K562 (cell line): ENCODE measurements around the gene C11orf58. TPM values are rescaled to one million over a fixed set of nuclear protein-coding genes. Genes with fewer than 3 reads are reported as not detected.

Experiments used
- ATAC-seq: fragments of 200-7000 bp; cut with Tn5 transposase; 3 replicates; pipeline ENCODE4 v1.9.1; 2020; ENCODE audit warnings: moderate library complexity
- BruUV-seq: library from RNA; stranded (reverse); fragments of 400-500 nt; replicated peaks from 2 replicates; lab custom pipeline; 2021; lab: Mats Ljungman, UMichigan
- CTCF ChIA-PET: fragments of 300-600 bp; formaldehyde crosslinking; extraction: SDS; loops from one replicate; lab custom pipeline; 2021; ENCODE audit warnings: low intra/inter-chr PET ratio; lab: Yijun Ruan, JAX
- POLR2A ChIA-PET: fragments of 300-600, 350-650 bp; sonication (Branson Sonifier 250); formaldehyde crosslinking; extraction: SDS; loops from one replicate; lab custom pipeline; 2021; ENCODE audit warnings: antibody characterized with exemption, inconsistent platforms; lab: Yijun Ruan, JAX
- DNase-seq, 4 experiments: peaks; one replicate each; pipeline versions ENCODE4 v3.0.0 to v3.0.0-alpha.2; 2011 to 2018; ENCODE audit warnings: low spot score in 3 of 4, mixed read lengths in 3 of 4; ENCODE audit errors: extremely low read depth in 1 of 4
- FAIRE-seq: peaks from 2 replicates; lab custom pipeline; 2011; peaks lifted over from hg19 to GRCh38; lab: Jason Lieb, UNC
- H2AFZ ChIP-seq: 2 replicates; pipeline ENCODE4 v1.6.0; 2011; ENCODE audit warnings: low read depth, low read length, control low read depth, inconsistent platforms
- H3K27ac ChIP-seq: fragments of 200-600 bp; 3 replicates; pipeline ENCODE4 v1.8.0; 2011; ENCODE audit warnings: low read depth, mild to moderate bottlenecking, control low read depth, inconsistent platforms, low read length, moderate library complexity, mixed read lengths; ENCODE audit errors: extremely low read depth
- H3K27me3 ChIP-seq, 2 experiments: fragments of 300-600 bp in 1 of 2; 2 replicates in 1 of 2; 3 replicates in 1 of 2; pipeline versions ENCODE4 v1.6.0 to v1.8.0; 2011; ENCODE audit warnings: inconsistent platforms in 2 of 2, low read length in 2 of 2, mild to moderate bottlenecking in 1 of 2, mixed read lengths in 1 of 2, moderate library complexity in 1 of 2; ENCODE audit not compliant: control insufficient read depth in 2 of 2, insufficient read depth in 2 of 2
- H3K36me3 ChIP-seq: fragments of 300-600 bp; 3 replicates; pipeline ENCODE4 v1.8.0; 2011; ENCODE audit warnings: mild to moderate bottlenecking, low read length, inconsistent platforms; ENCODE audit not compliant: control insufficient read depth, insufficient read depth
- H3K4me1 ChIP-seq, 2 experiments: fragments of 200-600 bp in 1 of 2; replicated peaks in 1 of 2; 2 replicates in 1 of 2; 3 replicates in 1 of 2; pipeline versions ENCODE4 v1.5.1 to v1.8.0; 2011; ENCODE audit warnings: inconsistent platforms in 2 of 2, low read length in 2 of 2, mild to moderate bottlenecking in 1 of 2, mixed read lengths in 1 of 2, moderate library complexity in 1 of 2; ENCODE audit not compliant: control insufficient read depth in 2 of 2, insufficient read depth in 2 of 2
- H3K4me2 ChIP-seq: 2 replicates; pipeline ENCODE4 v1.6.1; 2011; ENCODE audit warnings: low read length, control low read depth, inconsistent platforms, mixed read lengths; ENCODE audit not compliant: insufficient read depth
- H3K4me3 ChIP-seq: fragments of 200-600 bp; sonication (generic), shearing (Covaris generic); 2 replicates; pipeline ENCODE4 v1.5.1; 2016; ENCODE audit warnings: control low read depth, inconsistent platforms
- H3K79me2 ChIP-seq: fragments of 200-600 bp; 3 replicates; pipeline ENCODE4 v1.8.0; 2011; ENCODE audit warnings: low read length, inconsistent platforms; ENCODE audit not compliant: control insufficient read depth, insufficient read depth
- H3K9ac ChIP-seq, 2 experiments: 2 replicates each; pipeline versions ENCODE4 v1.6.0 to v1.6.1; 2011; ENCODE audit warnings: low read depth in 2 of 2, low read length in 2 of 2, control low read depth in 1 of 2, inconsistent platforms in 1 of 2, mild to moderate bottlenecking in 1 of 2, mixed read lengths in 1 of 2; ENCODE audit not compliant: insufficient read depth in 1 of 2
- H3K9me1 ChIP-seq: one replicate; pipeline ENCODE4 v1.6.0; 2011; ENCODE audit warnings: inconsistent platforms, mild to moderate bottlenecking, low read length, moderate library complexity; ENCODE audit not compliant: control insufficient read depth, insufficient read depth
- H3K9me3 ChIP-seq: replicated peaks from 2 replicates; pipeline ENCODE4 v1.5.1; 2011; ENCODE audit warnings: low read depth, low read length, inconsistent platforms; ENCODE audit not compliant: control insufficient read depth, insufficient read depth
- H4K20me1 ChIP-seq: replicated peaks from 2 replicates; pipeline ENCODE4 v1.6.1; 2011; ENCODE audit warnings: low read length, inconsistent platforms, mixed read lengths; ENCODE audit not compliant: control insufficient read depth, insufficient read depth
- ATF6 ChIP-seq: sonication (generic); formaldehyde crosslinking; IDR thresholded peaks from 2 replicates; pipeline ENCODE4 v1.4.0; 2020; ENCODE audit warnings: mild to moderate bottlenecking, missing genetic modification reagents
- CHD4 ChIP-seq: fragments of 200-600 bp; sonication (generic); IDR thresholded peaks from 3 replicates; pipeline ENCODE4 v1.6.1; 2012; ENCODE audit warnings: low read depth, mild to moderate bottlenecking, mixed read lengths, low read length, inconsistent platforms; ENCODE audit not compliant: insufficient read depth, insufficient replicate concordance, poor library complexity, severe bottlenecking
- CTCF ChIP-seq, 3 experiments: IDR thresholded peaks in 2 of 3; conservative IDR thresholded peaks in 1 of 3; 2 replicates each; pipeline ENCODE4 v1.5.1; 2011 to 2012; ENCODE audit warnings: low read length in 3 of 3, mild to moderate bottlenecking in 3 of 3, control low read depth in 2 of 3, improper control_type of control experiment in 1 of 3, inconsistent platforms in 1 of 3, low read depth in 1 of 3, mixed read lengths in 1 of 3, moderate library complexity in 1 of 3; ENCODE audit not compliant: insufficient read depth in 2 of 3
- E2F1 ChIP-seq: sonication (generic); formaldehyde crosslinking; IDR thresholded peaks from 2 replicates; pipeline ENCODE4 v1.8.1; 2023; ENCODE audit warnings: mild to moderate bottlenecking, missing genetic modification reagents, moderate library complexity
- HLTF ChIP-seq: fragments of 450-650 bp; IDR thresholded peaks from 2 replicates; pipeline ENCODE4 v1.6.1; 2016
- KHSRP ChIP-seq: fragments of 450-650 bp; IDR thresholded peaks from 2 replicates; pipeline ENCODE4 v1.6.1; 2017
- MLLT1 ChIP-seq, 2 experiments: fragments of 450-650 bp; IDR thresholded peaks; 2 replicates each; pipeline ENCODE4 v1.6.1; 2016
- NR3C1 ChIP-seq: sonication (generic); formaldehyde crosslinking; IDR thresholded peaks from 2 replicates; pipeline ENCODE4 v1.8.1; 2022; ENCODE audit warnings: missing genetic modification reagents
- RB1 ChIP-seq: fragments of 450-650 bp; IDR thresholded peaks from 2 replicates; pipeline ENCODE4 v1.6.1; 2017; ENCODE audit warnings: low read depth, mild to moderate bottlenecking
- TAF7 ChIP-seq: fragments of 450-650 bp; IDR thresholded peaks from 2 replicates; pipeline ENCODE4 v1.6.1; 2016; ENCODE audit warnings: missing genetic modification characterization, missing compliant biosample characterization
- ZBTB1 ChIP-seq: sonication (generic); formaldehyde crosslinking; IDR thresholded peaks from 2 replicates; pipeline ENCODE4 v1.8.1; 2023; ENCODE audit warnings: missing genetic modification reagents, low read depth, mild to moderate bottlenecking, borderline replicate concordance
- ZNF277 ChIP-seq: fragments of 250-450 bp; sonication (Bioruptor Pico); IDR thresholded peaks from 2 replicates; pipeline ENCODE4 v1.8.0; 2022; ENCODE audit warnings: inconsistent platforms, mild to moderate bottlenecking, moderate library complexity, borderline replicate concordance
- WGBS: fragments of 100-300 bp; shearing (Covaris generic); methylation state at CpG from one replicate; pipeline ENCODE4 v1.1.6; 2016; ENCODE audit warnings: low coverage, mixed read lengths; ENCODE audit not compliant: insufficient coverage; ENCODE audit errors: missing lambda C conversion rate; 5-methylcytosine and 5-hydroxymethylcytosine counted together
- in situ Hi-C: fragments of 300-500 bp; cut with MboI; formaldehyde crosslinking; loops from 4 replicates; pipeline ENCODE4 v1.15.0; 2018; ENCODE audit warnings: inconsistent platforms, mixed read lengths
- intact Hi-C: fragments of 100-400 bp; cut with micrococcal nuclease; formaldehyde crosslinking; loops from 2 replicates; pipeline ENCODE4 v1.14.2; 2022
- polyA plus RNA-seq, 8 experiments: library from polyadenylated mRNA; depleted of rRNA in 4 of 8; stranded (reverse) in 5 of 8; unstranded in 3 of 8; fragments of >200 nt; fragmentation: Nextera tagmentation in 2 of 8; fragmentation: Illumina TruSeq in 1 of 8; extraction: Ambion mirVana in 2 of 8; extraction: Trizol in 1 of 8; gene quantifications; 2 replicates each; pipeline versions ENCODE4 v1.2.1 to v1.2.3, GENCODE V29; 2011 to 2014; ENCODE audit warnings: inconsistent platforms in 1 of 8, missing spikeins in 1 of 8
- total RNA-seq, 7 experiments: library from RNA; depleted of rRNA in 6 of 7; stranded (reverse); fragments of >200 nt in 6 of 7; fragmentation: Illumina TruSeq in 2 of 7; extraction: Trizol in 2 of 7; gene quantifications; 2 replicates each; pipeline versions ENCODE4 v1.2.1 to v1.2.3, GENCODE V29; 2011 to 2021; ENCODE audit warnings: low replicate concordance in 1 of 7

The C11orf58 gene
- total and polyA plus RNA-seq, 9 of the 15 experiments (the other 6 are each of a cell fraction or from before 2014, with no cell fraction given), result 104 to 421 (median 247) TPM

- H2AFZ ChIP-seq, result no peak overlapping the region
- no peak for DNase-seq
- in situ Hi-C loops, result no loop called here
- no peaks in the 10 kb centered on the region for H3K79me2 ChIP-seq
- no peak for FAIRE-seq
- CTCF ChIA-PET, result no interaction called here
- intact Hi-C loops, result no loop called here
- H3K4me3 ChIP-seq, result no peak overlapping the region
- no TSS peak for BruUV-seq
- no peaks in the 10 kb centered on the region for H3K36me3 ChIP-seq
- 1% methylated on average over 8 of the region's 8 CpGs for WGBS
- no peaks in the 10 kb centered on the region for H4K20me1 ChIP-seq
- POLR2A ChIA-PET, result interaction anchor here (0.7 to 1.0 kb wide), 2 partner anchors 9 to 56 kb away, joined by 3 to 4 read pairs; no protein-coding TSS in a partner anchor
- H3K27ac ChIP-seq, result no peak overlapping the region
- H3K9ac ChIP-seq, result no peak overlapping the region
- H3K4me2 ChIP-seq, result no peak overlapping the region
- H3K9me1 ChIP-seq, result no peaks in the 10 kb centered on the region
- no peaks in the 10 kb centered on the region; a peak in 1 of 5 replicates for H3K4me1 ChIP-seq
- ATAC-seq, result no peak
- peaks cover 61 to 67% of the 10 kb centered on the region in 2 experiments for H3K27me3 ChIP-seq
- no peaks in the 10 kb centered on the region for H3K9me3 ChIP-seq
- TF ChIP-seq MLLT1 (IDR thresholded peaks at IDR 0.05) (no peak), NR3C1 (CRISPR knock-in tag) (no peak), KHSRP (no peak), E2F1 (CRISPR knock-in tag) (no peak), HLTF (no peak), ZNF277 (CRISPR knock-in tag) (no peak), ZBTB1 (no peak), RB1 (no peak), TAF7 (no peak), ATF6 (CRISPR knock-in tag) (no peak), CHD4 (no peak), CTCF (IDR thresholded peaks at IDR 0.05 in 2 of 3, conservative IDR thresholded peaks at IDR 0.05 in 1 of 3; ENCODE audit: insufficient read depth in 2 of 3, low read depth in 1 of 3, low read length in 3 of 3) (no peak)
These were observed 67.5 kb downstream of the C11orf58 start for GRCh38 chr11:16805938-16806337.
